Measurements from ENCODE around the gene GNPTAB. TPM values are rescaled to one million over a fixed set of nuclear protein-coding genes. Genes with fewer than 3 reads are reported as not detected.

GNPTAB gene
- 10 to 100 TPM; 10.7 to 30.3 (median 16.2) TPM for total RNA-seq

DNA sequence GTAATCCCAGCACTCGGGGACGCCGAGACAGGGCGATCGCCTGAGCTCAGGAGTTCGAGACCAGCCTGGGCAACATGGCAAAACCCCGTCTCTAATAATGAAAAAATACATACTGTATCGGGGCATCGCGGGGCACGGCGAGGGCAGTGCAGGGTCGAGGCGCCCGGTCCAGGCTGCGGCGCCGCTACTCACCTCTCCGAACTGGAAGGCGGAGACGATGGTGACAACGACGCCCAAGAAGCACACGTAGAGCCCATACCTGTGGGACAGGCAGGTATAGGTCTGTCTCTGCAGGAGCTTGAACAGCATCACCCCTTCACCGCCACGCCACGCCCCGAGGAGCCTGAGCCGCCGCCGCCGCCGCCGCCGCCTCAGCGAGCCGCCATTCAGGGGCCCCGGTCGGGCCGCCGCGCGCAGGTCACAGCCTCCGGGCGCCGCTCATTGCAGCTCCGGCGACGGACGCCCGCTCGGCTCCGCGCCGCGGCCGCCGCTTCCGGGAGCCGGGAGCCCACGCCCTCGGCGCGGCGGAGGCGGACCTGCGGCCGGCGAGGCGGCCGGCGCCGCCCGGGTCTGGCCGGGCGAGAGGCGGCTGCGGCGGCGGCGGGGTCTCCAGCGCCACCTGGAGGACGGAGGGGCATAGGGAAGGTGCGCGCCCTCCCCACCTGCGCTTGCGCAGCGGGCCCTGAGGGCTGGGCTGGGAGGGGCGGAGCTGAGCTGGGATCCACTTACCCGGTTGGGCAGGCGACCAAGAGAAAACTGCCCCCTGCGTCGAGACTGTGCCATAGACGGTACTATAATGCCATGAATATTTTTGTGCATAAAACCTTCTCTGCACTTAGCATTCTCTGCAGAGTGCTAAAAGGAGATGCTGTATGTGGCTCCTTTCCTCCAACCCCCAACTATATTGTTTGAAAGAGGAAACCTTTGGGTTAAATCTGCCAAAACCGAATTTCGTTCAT lies at the start of gene GNPTAB:
Gene GNPTAB, minus strand, starts transcription at position 593 of the 959 bp plus-strand sequence. Its CDS starts 284 bp downstream, at position 309.
- in situ Hi-C loops (cut with MboI; ENCODE audit: low sequenced_read_pairs in 4 of 4): loop anchor here (5.0 to 25.0 kb wide), 3 partner anchors 53 to 426 kb away; partner anchors contain the start of gene ARL1 (in 3 of the 4)
- no peaks in the 10 kb centered on the region for H3K9me3 ChIP-seq
- H3K4me3 ChIP-seq: peak within 1 kb of the TSS; percentile 69 to 90 (median 76)
- intact Hi-C loops (cut with DNase I; ENCODE audit: low total_unique reads): loop anchor here (1.0 to 5.0 kb wide), 3 partner anchors 38 to 423 kb away; partner anchors contain the start of gene ARL1
- H3K27ac ChIP-seq: peak within 1 kb of the TSS; percentile 76 to 89 (median 82)
- no peaks in the 10 kb centered on the region for H3K36me3 ChIP-seq
- DNase-seq (peak; percentile 81 to 88), ATAC-seq (peak; percentile 84 to 88)
- peaks cover 12 to 37% of the 10 kb centered on the region in 2 donors for H3K4me1 ChIP-seq
- H3K27me3 ChIP-seq: no peaks in the 10 kb centered on the region
- TF ChIP-seq POLR2A (IDR thresholded peaks at IDR 0.05): peak in 1 of 2 donors; percentile 61
- TF ChIP-seq, protein P1, sequence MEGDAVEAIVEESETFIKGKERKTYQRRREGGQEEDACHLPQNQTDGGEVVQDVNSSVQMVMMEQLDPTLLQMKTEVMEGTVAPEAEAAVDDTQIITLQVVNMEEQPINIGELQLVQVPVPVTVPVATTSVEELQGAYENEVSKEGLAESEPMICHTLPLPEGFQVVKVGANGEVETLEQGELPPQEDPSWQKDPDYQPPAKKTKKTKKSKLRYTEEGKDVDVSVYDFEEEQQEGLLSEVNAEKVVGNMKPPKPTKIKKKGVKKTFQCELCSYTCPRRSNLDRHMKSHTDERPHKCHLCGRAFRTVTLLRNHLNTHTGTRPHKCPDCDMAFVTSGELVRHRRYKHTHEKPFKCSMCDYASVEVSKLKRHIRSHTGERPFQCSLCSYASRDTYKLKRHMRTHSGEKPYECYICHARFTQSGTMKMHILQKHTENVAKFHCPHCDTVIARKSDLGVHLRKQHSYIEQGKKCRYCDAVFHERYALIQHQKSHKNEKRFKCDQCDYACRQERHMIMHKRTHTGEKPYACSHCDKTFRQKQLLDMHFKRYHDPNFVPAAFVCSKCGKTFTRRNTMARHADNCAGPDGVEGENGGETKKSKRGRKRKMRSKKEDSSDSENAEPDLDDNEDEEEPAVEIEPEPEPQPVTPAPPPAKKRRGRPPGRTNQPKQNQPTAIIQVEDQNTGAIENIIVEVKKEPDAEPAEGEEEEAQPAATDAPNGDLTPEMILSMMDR (IDR thresholded peaks at IDR 0.05 in 4 of 5, conservative IDR thresholded peaks at IDR 0.05 in 1 of 5): peak; percentile 79 to 93 (median 90)

DNA sequence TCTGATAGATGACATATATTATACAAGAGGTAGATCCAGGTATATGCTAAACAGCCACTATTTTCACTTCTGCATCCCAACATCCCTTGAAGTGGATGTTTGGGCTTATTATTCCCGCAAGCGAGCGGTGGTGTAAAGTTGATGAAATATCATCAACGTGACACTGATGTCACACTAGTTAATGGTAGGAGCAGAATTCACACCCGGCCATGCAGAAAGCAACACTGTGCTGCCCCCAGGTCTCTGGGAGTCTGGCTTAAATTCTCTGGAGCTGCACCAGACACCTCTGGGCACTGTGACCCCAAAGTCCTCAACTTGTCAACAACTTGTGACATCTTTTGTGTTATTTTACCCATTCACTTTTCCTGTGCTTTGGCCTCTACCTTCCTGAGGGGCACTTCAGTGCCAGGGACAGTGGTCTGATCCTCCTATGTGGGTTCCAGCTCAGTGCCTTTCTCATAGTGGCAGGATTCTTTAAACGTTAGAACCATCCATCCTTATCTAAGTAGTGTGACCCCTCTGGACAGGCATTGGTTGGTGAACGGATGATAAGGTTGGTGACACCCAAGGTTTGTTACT lies 47.6 kb upstream of the GNPTAB start:
- intact Hi-C loops (cut with DNase I; ENCODE audit: low total_unique reads): no loop called here
- in situ Hi-C loops (cut with MboI; ENCODE audit: low sequenced_read_pairs in 4 of 4): no loop called here
- Histone ChIP-seq H3K9me3 (no peaks in the 10 kb centered on the region), H3K4me3 (peak overlapping the region; percentile 86 to 99 (median 92)), H3K27ac (peak overlapping the region; percentile 95 to 97 (median 96)), H3K27me3 (no peaks in the 10 kb centered on the region), H3K36me3 (no peaks in the 10 kb centered on the region), H3K4me1 (peaks cover 0 to 13% of the 10 kb centered on the region in 2 donors)
- peak; percentile 11 to 27 for ATAC-seq
- no peak for DNase-seq
- no peak for TF ChIP-seq POLR2A (IDR thresholded peaks at IDR 0.05)
- TF ChIP-seq, protein P1 (IDR thresholded peaks at IDR 0.05 in 4 of 5, conservative IDR thresholded peaks at IDR 0.05 in 1 of 5): no peak

GRCh38 chr12:101877806-101878242 lies 47.1 kb upstream of the GNPTAB start:
- no peaks in the 10 kb centered on the region for H3K36me3 ChIP-seq
- intact Hi-C loops (cut with DNase I; ENCODE audit: low total_unique reads) (loop anchor here (1.0 kb wide), 1 partner anchor 470 kb away; no protein-coding TSS in a partner anchor), in situ Hi-C loops (cut with MboI; ENCODE audit: low sequenced_read_pairs in 4 of 4) (no loop called here)
- peak overlapping the region; percentile 86 to 99 (median 92) for H3K4me3 ChIP-seq
- H3K9me3 ChIP-seq: no peaks in the 10 kb centered on the region
- peak overlapping the region; percentile 95 to 97 (median 96) for H3K27ac ChIP-seq
- H3K27me3 ChIP-seq: no peaks in the 10 kb centered on the region
- no peak for TF ChIP-seq POLR2A (IDR thresholded peaks at IDR 0.05)
- TF ChIP-seq, protein P1 (IDR thresholded peaks at IDR 0.05 in 4 of 5, conservative IDR thresholded peaks at IDR 0.05 in 1 of 5): no peak
- DNase-seq (no peak), ATAC-seq (peak; percentile 32 to 46)
- H3K4me1 ChIP-seq: peaks cover 0 to 13% of the 10 kb centered on the region in 2 donors

DNA sequence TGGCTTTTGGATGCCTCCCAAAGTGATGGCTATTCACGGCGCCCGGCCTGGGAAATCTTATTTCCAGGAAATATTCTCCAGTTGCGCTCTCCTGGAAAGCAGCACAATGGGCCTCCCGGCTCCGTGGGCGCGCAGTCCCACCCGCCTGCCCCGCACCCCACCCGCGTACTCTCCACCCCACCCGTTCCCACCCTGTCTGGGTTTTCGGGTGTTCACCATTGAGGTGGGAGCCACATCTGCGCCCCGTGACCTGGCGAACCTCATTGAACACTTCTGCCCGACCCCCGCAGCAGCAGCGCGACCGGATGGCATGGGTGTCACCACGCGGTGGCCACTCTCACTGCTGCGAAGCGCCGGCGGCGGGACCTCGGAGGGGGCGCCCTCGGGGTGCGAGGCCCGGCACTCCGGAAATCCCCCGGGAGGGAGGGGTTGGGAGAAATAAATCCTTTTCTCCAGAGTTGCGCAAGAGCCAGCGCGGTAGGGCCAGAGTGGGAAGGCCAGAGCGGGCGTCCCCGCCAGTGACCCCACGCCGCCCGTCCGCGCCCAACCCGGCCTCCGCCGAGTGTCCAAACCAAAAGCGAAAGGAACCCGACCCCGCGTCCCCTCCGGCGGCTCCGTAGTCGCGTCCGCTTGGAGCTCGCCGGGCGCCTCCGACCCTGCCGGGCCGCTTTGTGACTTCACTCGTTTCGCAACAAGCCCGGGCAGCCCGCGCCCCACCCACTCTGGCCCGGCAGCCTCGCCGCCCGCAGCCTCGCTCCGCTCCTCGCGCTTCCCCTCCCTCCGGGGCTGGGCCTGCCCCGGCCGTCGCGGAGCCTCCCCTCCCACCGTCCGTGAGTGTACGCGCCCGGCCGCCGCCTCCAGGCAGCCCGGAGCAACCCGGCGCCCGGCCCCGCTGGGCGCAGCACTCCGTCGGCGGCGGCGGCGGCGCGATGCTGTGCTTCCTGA lies 46.4 kb upstream of the GNPTAB start, which contains the start of gene DRAM1:
Gene DRAM1, plus strand, starts transcription at position 720 of the 945 bp plus-strand sequence. Its CDS starts 210 bp downstream, at position 930.
- intact Hi-C loops (cut with DNase I; ENCODE audit: low total_unique reads): loop anchor here (1.0 kb wide), 1 partner anchor 469 kb away; no protein-coding TSS in a partner anchor

More for the DNA sequence above, 46.4 kb upstream of the GNPTAB start, which contains the start of gene DRAM1:
- Histone ChIP-seq H3K9me3 (no peaks in the 10 kb centered on the region), H3K4me1 (peaks cover 0 to 13% of the 10 kb centered on the region in 2 donors), H3K27ac (peak within 1 kb of the TSS; percentile 95 to 97 (median 96)), H3K27me3 (no peaks in the 10 kb centered on the region), H3K4me3 (peak within 1 kb of the TSS; percentile 86 to 99 (median 92)), H3K36me3 (no peaks in the 10 kb centered on the region)
- peak; percentile 83 to 86 for TF ChIP-seq POLR2A (IDR thresholded peaks at IDR 0.05)
- TF ChIP-seq, protein P1 (IDR thresholded peaks at IDR 0.05 in 4 of 5, conservative IDR thresholded peaks at IDR 0.05 in 1 of 5): peak in 2 of 5 experiments; percentile 12 to 25
- DNase-seq (peak; percentile 80 to 89), ATAC-seq (peak; percentile 87 to 90)
- in situ Hi-C loops (cut with MboI; ENCODE audit: low sequenced_read_pairs in 4 of 4): no loop called here

Measured in gastrocnemius medialis (tissue), 4 donors.